HG03354 (cell line): ENCODE data around the gene PRUNE2.

Source experiments
- ATAC-seq: cut with Tn5 transposase; IDR thresholded peaks from one replicate; pipeline ENCODE4 v1.9.1; 2021; ENCODE audit warnings: mild to moderate bottlenecking; ENCODE audit not compliant: unreplicated experiment, poor library complexity, severe bottlenecking

PRUNE2 gene

GRCh38 chr9:76901801-76902200 lies 4.1 kb downstream of the PRUNE2 start:
- no peak for ATAC-seq

DNA sequence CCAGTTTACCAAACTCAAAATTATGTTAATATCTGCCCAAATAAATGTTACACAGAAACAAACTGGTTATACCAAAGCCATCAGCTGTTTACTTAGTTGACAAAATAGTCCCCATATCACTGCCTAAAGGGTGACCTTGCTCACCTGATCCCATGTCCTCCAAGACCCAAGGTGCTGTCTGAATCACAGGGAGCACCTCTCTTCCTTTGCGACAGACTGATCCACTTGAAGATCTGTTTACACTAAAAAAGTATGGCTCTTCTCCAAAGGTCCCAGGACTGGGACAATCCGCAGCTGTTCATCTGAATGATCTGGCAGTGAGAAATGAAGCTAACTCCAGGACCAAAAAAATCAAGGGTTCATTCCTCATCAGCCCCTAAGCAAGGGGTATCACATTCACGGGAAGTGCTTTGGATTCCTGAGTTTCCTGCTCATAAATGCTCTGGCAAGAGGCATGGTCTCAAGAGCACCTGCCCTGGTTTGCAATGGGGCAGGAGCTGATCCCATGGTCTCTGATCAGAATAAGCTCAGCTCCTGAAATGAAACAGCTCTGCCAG lies 5.0 kb downstream of the PRUNE2 start:
- ATAC-seq, result no peak

GRCh38 chr9:76898786-76899185 lies 7.1 kb downstream of the PRUNE2 start:
- no peak for ATAC-seq

DNA sequence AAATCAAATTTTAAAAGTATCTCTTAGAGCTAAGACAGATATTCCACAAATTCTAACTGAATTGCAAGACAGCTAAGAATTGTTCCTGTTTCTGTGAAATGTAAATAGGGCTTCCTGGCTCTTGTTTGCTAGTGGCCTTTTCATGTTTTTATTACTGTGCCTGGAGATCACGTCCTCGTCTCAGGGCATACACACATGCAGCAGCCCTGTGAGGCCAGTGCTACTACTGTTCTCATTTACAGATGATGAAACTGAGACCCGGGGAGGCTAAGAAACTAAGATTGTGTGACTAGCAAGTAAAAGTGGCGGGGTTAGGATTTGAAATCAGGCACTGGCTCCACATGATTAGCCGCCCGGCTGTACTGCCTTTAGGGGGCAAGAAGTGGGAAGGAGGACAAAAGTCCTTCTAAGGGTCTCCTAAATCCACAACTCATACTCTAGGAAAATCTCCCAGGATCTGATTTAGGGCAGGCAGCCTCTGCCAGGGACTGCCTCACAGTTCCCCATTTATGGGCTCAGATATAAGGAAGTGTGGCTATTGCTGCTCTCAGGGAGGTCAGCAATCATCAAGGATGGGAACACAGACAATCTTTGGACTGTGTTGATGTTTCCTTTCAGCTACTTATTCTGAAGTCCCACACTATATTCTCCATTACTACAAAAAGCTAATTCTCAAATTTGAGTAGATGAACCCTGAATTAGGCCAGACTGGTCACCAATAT lies 7.9 kb downstream of the PRUNE2 start:
- no peak for ATAC-seq

- no peak for ATAC-seq
Measured at GRCh38 chr9:76896035-76896434, 9.9 kb downstream of the PRUNE2 start.

GRCh38 chr9:76895186-76895585 lies 10.7 kb downstream of the PRUNE2 start:
- no peak for ATAC-seq

DNA sequence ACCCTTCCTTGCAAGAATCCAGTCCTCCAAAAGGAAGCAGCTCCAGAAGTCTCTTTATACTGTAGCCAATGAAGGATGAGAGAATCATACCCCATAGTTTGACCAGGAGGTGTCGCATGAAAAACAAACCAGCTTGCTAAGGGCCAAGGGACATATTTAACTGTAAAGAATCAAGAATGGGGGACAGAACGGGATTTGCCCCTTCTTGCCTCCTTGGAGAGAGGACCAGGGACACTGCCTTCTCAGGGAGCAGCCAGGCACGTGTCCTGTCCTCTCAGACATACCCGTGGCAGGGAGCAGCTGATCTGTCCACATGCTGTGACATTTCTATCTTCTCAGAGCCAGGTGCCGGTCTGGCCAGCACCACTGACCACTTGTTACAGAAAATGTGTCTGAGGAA lies 11.7 kb downstream of the PRUNE2 start:
- ATAC-seq, result no peak

- no peak for ATAC-seq
Measured at GRCh38 chr9:76893395-76893932, 12.4 kb downstream of the PRUNE2 start.

DNA sequence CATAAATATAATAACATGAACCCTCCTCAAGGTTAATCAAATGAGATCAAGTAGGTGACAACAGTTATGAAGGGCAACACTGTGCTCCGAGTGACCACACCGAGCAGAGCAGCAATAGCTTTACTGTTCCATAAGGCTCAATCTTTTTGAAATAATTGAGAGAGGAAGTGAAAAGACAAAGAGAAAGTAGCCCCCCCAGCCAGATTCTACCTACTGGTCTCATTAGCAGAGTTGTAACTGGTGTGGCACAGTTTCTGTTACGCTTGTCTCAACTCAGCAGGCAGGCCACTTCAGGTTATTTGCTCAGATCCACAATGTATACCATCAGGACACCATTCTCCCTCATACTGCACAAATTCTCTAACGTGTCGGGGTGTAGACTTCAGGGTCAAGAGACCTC lies 14.0 kb downstream of the PRUNE2 start:
- ATAC-seq, result no peak

DNA sequence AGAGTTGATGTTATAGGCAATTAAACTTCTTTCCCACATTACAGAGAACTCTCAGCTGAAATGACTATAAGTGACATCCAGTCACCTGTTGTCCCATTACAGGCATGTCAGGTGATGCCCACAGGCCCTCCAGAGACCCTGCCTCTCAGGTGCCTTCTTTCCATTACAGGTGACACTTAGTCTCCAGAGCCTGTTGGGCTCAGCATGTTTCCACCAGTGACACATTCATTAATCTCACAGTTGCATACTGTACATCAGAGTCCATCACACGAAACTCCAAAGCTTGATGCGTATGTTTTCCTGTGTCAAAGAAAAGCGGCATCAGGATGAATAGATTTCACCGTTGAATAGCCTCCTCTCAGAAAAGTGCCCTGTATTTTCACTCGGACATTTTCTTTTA lies 14.6 kb downstream of the PRUNE2 start:
- ATAC-seq, result no peak

DNA sequence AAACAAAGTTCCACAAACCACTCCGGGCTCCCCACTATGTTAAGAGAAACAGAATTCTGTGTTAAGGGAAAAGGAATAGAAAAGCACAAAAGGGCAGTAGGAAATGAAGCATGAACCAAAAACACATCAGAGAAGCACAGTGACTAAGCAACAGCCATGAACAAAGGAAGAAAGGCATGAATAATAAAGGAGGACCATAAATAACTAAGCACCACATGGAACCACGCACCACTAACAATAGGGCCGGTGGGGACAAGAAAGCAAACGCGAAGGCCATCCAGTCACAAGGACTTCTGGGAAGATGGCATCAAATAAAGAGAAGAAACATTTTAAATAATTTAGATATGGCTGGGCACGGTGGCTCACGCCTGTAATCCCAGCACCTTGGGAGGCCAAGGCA lies 18.0 kb downstream of the PRUNE2 start:
- no peak for ATAC-seq

GRCh38 chr9:76887003-76887821 lies 18.7 kb downstream of the PRUNE2 start:
- ATAC-seq, result no peak

GRCh38 chr9:76886318-76886717 lies 19.6 kb downstream of the PRUNE2 start:
- ATAC-seq, result no peak

DNA sequence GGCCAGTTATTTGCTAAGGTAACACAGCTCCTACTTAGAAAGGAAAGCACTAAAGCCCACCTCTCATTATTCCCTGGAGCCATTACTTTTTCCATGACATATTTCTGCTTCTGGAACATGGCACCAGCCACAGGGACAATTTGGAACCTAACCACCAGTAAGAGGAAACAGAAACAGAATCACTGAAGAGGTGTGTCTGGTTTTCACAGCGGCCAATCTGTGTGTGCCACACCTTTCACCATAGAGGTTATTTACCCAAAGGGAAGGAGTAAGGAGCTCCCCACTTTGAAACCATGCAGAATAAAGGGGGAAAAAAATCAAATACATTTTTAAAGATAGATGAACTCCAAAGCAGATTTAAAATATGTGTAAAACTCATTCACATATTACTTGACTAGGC lies 21.1 kb downstream of the PRUNE2 start:
- ATAC-seq, result no peak

DNA sequence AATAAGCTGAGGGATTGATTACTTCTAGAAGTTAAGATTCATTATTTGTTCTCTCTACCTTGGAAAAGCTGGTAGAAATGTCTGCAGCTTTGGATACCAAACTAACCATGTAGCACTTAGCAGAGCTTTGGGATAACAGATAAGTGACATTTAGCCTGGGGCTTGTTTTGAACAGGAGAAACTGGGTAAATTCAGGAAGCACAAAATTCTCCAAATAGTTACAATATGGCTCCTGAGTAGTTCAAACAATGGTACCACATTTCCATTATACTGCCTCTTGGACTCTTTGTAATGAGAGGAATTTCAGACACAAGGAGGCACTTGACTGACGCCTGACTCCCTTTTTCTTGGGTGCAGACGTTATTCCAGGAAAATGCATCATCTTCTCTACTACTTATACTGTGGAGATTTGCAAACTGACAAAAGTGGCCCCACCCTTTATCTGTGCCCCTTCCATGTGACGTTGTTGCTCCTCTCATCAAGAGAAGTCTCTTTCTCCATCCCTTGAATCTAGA lies 22.5 kb downstream of the PRUNE2 start:
- no peak for ATAC-seq

DNA sequence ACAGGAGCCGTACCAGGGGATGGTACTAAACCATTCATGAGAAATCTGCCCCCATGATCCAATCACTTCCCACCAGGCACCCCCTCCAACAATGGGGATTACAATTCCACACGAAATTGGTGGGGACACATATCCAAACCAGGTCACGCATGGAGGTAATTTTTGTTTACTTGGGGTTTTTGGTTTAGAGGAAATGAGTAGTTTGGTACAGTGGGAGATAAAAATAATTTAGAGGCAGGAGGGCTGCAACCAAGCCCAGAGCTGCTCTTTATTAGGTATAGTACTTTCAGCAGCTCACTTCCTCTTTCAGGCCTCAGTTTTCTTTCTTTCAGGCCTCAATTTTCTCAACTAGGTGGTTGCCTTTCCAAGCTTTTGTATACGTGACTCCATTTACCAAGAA lies 23.2 kb downstream of the PRUNE2 start:
- ATAC-seq, result peak; percentile 73

GRCh38 chr9:76880210-76880609 lies 25.7 kb downstream of the PRUNE2 start:
- no peak for ATAC-seq

GRCh38 chr9:76878933-76879332 lies 27.0 kb downstream of the PRUNE2 start:
- ATAC-seq, result no peak

DNA sequence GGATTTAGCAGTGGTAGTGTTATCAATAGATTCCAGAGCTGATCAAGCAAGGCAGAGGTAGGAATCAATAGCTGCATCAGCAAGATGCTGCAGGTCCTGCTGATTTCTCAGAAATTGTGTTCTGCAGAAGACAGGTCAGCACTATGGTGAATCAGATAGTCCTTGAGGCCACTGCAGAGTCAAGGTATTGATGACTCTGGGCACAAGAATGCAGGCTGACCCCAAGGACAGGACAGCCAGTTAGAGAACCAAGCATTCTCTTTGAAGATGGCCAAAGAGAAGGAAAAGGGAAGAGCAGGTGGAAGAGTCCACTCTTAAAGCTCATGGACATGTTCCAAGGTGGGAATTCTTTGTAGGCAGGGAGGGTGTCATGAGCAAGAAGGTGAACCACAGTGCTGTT lies 28.0 kb downstream of the PRUNE2 start:
- ATAC-seq, result no peak

DNA sequence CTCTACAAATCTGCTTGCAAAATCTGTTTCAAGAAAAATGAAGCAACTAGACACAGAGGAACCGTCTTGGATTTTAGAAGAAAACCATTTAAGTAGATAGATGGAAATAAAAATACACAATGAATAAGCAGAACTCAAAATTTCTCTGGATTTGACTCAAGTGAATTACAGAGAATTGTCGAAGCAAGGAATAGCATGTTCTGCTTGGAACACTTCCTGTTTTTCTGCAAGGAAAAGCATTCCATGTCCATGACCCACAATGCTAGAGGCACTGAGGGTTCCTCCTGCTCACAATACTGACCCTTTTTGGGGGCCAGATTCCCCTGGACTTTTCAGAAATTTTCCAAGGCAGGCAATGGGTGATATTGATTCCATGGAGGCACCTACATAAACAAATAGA lies 29.8 kb downstream of the PRUNE2 start:
- ATAC-seq, result no peak

DNA sequence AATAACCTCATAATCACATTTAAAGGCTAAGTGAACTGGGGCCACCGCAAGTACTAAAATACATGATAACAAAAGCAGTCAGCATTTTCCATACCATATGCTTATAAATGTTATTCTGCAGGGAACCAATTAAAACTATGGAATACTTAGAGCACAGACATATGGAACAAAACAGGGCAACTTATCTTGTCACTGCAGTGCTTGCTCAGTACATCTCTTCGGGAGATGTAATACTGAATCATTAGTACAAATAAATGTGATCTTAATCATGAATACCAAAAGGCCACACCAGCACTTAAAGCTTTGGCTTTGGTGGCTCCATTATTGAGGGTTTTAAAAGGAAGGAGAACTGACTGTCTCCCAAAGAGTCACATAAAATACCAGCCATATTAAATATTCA lies 32.1 kb downstream of the PRUNE2 start:
- no peak for ATAC-seq
